ENCODE measurements around the gene PELI2.

DNA sequence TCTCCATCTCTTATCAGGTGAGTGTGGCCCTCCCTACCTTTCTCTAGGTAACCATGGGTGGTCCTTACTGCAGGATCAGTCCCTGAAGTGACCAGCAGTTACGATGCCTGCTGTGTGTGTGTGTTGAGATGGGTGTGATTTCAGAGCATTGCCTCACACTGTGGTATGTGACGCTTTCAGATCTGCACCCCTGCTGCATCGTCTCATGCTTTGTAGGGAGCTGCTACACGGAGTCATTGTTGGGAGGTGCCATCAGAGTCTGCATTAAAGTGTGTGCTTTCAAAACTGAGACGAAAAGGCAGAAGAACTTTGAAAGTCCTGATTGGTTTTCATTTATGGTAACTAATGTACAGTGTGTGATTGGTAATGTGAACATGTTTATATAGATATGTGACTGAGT is 150.5 kb downstream of the PELI2 start:
- TF ChIP-seq EZH2 (IDR thresholded peaks at IDR 0.05; ENCODE audit: low read length), result no peak
- TF ChIP-seq, protein P1, sequence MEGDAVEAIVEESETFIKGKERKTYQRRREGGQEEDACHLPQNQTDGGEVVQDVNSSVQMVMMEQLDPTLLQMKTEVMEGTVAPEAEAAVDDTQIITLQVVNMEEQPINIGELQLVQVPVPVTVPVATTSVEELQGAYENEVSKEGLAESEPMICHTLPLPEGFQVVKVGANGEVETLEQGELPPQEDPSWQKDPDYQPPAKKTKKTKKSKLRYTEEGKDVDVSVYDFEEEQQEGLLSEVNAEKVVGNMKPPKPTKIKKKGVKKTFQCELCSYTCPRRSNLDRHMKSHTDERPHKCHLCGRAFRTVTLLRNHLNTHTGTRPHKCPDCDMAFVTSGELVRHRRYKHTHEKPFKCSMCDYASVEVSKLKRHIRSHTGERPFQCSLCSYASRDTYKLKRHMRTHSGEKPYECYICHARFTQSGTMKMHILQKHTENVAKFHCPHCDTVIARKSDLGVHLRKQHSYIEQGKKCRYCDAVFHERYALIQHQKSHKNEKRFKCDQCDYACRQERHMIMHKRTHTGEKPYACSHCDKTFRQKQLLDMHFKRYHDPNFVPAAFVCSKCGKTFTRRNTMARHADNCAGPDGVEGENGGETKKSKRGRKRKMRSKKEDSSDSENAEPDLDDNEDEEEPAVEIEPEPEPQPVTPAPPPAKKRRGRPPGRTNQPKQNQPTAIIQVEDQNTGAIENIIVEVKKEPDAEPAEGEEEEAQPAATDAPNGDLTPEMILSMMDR (optimal IDR thresholded peaks at IDR 0.05 in 1 of 3, IDR thresholded peaks at IDR 0.05 in 1 of 3, conservative IDR thresholded peaks at IDR 0.05 in 1 of 3; ENCODE audit: extremely low read depth in 1 of 3, insufficient read depth in 2 of 3, low read length in 3 of 3), result no peak

Measured in keratinocyte (primary cell).